Fibroblast of mammary gland (primary cell): Measurements from ENCODE around the gene RIPK4.

Experiments
- DNase-seq: peaks from one replicate; pipeline ENCODE4 v3.0.0-alpha.2; 2010; ENCODE audit warnings: low read depth
- H3K4me3 ChIP-seq: 2 replicates; pipeline ENCODE4 v1.5.1; 2011; ENCODE audit warnings: low read depth, mild to moderate bottlenecking, low read length, moderate library complexity; ENCODE audit not compliant: control insufficient read depth
- CTCF ChIP-seq: conservative IDR thresholded peaks from 2 replicates; pipeline ENCODE4 v1.5.1; 2011; ENCODE audit warnings: low read depth, low read length, inconsistent platforms; ENCODE audit not compliant: control insufficient read depth, insufficient read depth

RIPK4 gene

GRCh38 chr21:41691205-41692184, 75.4 kb downstream of the RIPK4 start:
- DNase-seq: no peak
- no peak overlapping the region for H3K4me3 ChIP-seq
- no peak for TF ChIP-seq CTCF
